T-helper 22 cell (primary cell): Measurements from ENCODE around the gene BID.

Experiments
- DNase-seq: peaks from one replicate; pipeline ENCODE4 v3.0.0-alpha.2; 2020; ENCODE audit warnings: low read depth

The BID gene

DNA sequence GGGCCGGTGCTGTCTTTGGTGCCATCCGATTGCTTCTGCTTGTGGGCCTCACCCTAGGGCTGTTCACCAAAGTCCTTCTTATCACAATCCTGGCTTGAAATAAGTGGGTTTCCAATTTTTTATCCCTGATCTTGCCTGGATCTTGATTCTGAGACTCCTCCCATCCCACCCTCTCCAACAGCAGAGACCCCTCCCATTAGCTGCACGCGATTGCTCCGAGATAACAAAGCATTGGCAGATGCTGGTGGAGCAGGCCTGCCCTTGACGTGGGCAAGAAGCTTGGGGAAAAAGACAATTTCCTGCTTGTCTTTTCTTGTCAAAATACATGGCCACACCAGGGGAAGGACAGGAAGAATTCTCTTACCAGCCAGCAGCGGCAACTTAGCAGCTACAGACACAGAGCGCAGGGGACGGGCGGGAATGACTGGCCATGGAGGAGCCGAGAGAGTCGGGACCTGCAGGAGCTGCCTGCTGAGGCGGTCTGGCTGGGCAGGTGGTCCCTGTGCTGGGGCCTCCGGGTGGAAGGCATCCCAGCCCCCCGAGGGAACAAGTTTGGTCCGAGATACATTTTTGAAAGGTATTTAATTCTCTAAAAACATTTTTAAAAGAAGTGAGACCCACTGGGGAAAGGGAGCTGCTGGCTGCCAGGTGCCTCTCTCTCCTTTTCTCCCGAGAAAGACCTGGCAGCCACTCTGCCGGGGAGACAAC, 9.7 kb upstream of the BID start:
- DNase-seq, result no peak

DNA sequence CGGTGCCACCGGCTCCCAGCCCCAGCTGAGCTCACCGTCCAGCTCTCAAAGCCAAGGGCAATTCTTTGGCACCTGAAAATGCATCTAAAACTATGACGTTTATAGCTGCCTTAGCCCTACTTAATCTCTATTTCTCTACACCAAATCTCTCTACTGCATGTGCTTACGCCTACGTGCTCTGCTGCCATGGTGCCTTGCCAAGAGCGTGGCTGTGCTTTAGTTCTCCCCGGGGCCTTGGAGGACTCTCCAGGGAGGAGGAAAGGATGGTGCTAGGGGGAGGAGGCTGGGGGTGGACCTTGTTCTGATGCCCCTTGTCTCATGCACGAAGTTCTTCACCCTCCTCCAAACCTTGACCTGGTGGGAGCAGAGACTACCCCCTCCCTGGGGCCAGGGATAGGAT, 9.0 kb upstream of the BID start:
- DNase-seq, result no peak

DNA sequence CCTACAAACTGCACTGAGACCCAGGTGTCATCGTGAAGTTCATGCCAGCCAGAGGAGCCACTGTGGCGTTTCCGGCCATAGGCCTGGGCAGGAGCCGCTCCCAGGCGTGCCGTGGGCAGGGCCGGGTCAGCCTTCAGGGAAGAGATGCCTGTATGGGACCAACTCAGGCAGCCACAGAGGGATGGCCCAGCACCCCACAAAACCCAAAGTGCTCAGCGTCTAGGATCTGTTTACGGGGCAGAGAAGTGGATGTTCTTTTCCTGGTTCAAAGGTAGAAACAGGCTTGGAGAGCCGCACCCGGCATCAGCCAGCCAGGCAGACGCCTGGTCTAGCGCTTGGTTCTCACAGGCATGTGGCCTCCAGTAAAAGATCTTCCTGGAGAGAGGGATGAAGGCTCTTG, 8.4 kb upstream of the BID start:
- no peak for DNase-seq

DNA sequence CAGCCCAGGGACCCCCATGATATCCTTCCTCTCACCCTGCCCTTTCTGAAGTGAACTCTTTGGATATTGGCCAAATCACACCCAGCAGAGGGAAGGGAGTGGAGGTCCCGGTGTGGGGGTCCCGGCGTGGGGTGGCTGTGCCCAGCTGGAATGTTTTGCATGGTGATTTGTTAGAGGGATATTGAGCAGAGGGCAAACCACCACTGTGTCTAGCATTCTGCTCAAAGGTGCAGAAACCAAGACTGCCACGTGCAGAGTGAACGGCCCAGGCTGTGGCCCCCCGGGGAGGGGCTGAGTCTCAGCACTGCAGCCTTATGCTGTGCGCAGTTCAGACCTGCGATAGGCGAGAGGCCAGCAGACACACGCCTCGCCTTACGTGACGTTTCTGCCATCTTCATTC, 7.9 kb upstream of the BID start:
- no peak for DNase-seq

DNA sequence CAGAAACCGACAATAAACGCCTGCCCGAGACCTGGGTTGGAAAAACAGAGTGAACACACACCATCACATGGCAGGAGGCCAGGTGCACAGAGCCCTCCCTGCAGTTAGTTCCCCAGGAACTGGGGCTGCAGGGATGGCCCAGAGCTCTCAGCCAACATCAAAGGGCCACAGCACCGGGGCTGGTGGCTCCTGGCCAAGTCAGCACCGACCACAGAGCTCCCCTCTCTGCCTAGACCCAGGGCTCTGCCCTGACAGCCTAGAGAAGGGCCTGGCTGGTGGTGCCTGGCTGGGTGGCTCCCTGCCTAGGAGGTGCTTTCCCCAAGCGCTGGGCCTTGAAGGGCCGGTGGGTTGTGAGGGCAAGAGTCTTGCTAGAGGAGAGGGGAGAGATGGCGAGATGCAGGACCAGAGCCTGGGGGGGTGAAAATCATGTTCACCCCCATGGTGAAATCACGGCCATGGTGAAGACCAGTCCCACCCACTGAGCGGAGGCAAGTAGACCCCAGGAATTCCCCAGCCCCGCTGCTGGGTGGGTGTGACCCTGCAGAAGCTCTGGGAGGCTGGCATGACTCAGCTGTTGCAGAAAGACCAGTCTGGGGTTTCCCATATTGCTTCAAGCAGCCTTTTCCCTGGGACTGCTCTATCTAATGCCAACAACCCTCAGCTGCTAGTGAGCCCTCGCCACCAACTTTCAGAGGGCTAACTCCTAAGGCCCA, 7.2 kb upstream of the BID start:
- DNase-seq, result peak; percentile 50

DNA sequence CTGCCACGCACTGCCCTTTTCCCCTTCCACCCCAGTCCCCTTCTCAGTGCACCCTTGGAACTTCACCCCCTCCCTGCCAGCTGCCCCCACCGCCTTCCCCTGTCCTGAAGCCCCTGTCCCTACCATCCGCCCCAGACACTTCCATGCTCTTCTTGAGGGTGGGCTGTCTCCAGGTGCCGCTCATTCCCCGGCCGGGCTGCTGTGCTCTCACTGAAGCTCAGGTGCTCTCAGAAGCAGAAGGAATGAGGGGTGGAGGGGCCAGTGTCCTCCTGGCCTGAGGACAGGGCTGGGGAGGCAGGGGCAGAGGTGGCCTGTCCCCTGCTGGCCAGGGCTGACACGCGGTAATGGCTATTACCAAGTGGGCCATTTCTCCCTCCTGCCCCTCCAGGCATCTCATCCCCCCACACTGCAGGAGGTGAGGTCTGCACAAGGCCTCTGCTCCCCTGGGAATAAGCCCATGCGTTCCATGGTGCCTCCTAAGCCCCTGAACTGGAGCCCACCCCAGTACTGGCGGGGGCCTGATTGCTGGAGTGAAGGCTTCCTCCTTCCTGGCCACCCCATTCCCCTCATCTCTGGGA, 6.6 kb upstream of the BID start:
- no peak for DNase-seq

DNA sequence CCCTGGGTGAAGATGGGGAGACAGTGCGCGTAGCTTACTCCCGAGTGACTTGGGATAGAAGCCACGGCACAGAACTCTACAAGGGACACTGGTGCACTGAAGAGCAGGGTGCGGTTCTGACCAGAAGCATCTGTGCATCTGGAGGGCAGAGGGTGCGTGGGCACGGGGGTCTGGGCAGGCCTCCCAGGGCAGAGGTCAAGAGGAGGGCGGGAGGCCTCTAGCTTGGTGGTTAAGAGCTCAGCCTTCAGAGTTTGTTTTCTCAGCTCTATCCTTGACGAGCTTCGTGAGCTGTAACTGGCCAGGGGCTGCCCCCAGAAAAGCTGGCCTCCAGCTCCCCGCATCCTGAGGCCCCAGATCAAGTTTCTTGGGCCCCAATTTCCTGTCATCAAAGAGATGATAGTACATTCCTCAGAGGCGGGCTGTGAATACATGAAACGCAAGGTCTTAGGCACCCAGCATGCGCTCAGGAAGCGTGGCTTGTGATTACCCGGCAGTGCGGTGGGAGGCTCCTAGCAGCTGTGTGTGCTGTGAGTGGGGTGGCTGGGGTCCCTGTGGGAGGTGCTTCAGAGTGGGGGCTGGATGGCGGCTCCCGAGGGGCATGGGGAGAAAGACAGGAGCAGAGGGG, 6.0 kb upstream of the BID start:
- no peak for DNase-seq

DNA sequence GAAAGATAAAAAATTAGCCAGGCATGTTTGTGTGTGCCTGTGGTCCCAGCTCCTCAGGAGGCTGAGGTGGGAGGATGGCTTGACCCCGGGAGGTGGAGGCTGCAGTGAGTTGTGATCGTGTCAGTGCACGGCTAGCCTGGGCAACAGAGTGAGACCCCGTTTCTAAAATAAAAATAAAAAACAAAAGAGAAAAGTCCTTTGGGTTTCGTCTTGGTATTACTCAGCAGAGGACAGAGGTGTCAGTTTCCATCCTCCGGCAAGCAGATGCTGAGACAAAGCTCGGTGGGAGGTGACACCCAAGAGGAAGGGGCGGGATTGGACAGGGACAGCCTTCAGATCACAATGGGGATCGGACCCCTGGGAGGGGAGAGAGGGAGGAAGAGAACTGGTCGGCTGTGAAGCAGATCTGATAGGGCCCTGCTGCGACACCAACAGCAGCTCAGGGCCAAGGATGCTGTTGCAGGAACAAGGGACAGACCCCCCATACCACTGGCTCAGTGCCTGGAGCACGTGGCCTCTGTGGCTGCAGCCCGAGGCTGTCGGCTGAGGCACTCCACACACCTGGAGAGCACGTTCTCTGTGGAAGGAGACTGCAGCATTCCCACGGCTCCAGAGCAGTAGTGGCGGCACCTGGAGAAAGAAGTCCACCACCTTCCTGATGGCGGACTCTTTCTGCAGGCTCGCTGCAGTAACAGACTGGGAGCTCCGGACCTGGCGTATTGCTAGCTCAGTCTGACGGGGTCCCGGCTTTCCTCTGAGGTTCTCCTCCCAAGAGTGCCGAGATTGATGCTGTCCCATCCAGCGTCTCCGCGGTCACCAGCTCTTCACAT, 5.2 kb upstream of the BID start:
- no peak for DNase-seq

DNA sequence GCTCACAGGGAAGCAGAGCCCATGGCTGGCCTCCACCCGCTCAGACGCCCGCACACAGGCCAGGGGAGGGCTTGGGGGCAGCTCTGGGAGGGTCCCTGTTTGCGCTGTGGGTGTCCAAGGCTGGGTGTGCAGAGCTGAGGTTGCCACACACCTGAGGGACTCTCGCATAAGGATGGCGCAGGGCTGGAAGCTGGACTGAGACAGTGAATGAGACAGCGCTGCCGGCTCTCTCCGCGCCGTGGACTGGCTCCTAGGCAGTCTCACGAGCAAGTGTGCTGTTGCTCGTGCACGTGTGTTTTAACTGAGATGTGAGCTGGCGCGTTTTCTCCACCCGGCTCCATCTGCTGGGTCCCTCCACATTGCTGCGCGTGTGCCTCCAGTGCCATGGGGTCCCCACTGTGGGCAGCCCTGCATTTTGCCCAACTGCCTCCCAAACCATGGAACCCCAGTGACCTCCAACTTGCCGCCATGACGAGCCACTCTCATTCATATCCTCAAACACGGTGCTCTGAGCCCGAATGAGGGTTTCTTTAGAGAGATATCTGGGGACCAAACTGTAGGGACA, 4.2 kb upstream of the BID start:
- no peak for DNase-seq

DNA sequence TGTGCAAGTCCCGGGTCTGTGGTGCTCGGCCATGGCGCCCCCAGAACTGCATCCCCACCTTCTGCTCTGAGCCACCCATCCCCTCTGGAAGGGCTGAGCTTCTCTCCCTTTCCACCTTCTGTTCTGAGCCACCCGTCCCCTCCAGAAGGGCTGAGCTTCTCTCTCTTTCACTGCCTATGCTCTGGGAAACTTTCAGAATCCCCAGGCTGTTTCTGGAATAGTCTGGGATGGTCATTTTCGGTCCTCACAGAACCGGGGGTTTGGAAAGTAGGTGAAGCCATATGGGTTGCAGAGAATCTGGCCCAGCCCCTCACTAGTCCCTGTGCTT, 3.4 kb upstream of the BID start:
- DNase-seq, result no peak

DNA sequence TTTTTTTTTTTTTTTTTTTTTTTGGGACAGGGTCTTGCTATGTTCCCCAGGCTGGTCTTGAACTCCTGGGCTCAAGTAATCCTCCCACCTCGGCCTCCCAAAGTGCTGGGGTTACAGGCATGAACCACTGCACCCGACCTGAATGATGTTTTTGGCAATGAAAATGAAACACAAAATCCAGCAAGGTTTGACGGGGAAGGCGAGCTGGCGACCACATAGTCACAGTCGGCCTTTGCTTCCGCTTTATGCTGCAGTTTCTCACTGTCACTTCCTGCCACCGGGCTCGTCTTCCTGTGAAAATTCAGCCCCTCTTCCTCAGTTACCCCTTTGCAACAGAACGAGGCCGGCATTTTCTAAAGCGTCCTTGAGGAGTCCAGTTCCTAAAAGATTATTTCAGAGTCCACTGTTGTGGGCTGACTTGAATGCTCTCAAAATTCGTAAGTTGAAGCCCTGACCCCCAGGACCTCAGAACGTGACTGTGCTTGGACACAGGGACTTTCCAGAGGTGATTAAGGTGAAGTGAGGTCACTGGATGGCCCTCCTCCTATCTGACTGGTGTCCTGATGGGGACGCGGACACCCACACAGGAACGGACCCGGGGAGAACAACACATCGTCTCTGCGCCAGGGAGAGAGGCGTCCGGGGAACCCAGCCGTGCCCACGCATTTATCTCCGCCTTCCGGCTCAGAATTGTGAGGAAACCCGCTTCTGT, 2.9 kb upstream of the BID start:
- DNase-seq, result peak; percentile 50

DNA sequence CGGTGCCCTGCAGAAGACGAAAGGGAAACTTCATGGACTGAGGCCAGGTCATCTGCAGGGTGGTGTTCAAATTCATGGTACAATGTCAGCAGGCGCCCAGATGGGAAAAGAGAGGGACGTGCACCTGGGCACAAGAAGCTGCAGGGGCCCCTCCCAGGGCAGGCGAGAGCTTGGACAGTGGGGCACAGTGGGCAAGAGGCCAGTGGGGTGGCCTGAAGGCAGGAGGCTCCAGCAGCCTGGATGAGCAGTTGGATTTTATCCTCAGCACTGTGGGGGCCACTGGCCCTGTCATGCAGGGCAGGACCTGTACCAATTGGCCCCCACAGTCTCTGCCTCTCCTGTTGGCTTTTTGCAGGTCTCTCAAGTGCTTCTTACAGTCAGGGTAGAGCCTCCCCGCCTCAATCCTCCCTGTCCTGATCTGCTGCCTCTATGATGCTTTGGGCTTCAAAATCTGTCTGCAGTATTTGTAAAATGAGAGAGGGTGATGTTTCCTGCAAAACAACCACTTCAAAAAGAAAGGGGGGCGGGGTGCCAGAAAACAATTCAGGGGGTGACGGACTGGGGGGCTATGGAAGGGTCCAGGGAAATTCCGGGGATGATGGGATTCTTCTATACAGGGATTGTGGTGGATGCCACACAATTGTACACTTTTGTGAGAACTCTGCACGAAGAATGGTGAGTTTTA, 1.7 kb upstream of the BID start:
- no peak for DNase-seq

DNA sequence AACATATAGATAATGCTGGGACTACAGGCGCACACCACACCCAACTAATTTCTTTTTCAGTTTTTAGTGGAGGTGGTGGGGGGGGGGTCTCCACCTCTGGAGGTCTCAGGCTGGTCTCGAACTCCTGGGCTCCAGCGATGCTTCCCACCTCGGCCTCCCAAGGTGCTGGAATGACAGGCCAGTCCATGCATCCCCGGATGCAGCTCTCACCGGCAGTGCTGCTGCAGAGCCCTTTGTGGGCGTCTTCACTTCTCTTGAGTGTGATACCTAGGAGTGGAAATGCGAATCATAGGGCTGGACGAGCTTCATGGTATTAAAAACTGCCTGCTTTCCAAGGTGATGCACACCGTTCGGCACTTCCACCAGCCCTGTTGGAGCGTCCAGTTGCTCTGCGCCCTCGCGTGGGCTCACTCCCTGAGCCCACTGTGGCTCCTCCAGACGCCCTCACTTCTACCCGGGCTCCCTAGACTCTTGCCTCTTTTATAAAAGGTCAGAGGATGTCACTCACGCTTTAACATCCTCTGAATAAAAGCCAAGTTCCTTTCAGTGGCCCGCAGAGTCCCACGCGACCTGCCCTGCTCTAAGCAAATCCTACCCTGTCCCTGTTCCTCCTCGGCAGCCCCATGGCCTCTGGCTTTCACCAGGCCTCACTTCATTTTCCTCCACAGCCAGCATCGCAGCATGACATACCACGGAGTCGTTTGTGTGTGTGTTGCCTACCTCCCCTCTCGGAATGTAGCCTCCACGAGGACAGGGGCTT, 837 bp upstream of the BID start:
- DNase-seq, result no peak

DNA sequence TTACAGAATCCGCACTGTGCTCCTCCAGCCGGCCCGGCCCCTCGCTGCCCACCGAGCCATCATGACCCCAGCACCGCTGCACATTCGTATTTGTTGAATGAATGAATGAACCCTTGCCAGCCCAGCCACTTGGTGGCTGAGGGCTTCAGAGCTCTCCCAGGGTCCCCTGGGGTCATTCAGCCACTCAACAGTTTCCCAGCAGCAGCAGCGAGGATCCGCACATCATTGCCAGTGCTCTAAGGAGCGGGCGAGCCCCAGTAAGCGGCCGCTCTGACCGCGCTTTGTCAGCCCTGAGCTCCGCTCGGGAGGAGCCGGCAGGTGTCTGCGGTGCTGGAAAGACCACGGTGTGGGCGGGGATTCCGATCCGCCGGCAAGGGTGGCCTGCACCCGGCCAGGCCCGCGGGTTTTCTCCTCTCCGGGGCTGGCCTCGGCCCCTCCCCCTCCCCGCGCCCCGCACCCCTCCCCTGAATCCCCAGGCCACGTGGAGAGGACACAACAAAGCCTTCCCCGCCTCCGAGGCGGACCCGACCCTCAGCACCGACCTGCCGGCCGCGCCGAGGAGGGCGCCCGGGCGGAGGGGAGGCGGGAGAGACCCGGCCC, 563 bp downstream of the BID start:
- DNase-seq, result peak; percentile 49

DNA sequence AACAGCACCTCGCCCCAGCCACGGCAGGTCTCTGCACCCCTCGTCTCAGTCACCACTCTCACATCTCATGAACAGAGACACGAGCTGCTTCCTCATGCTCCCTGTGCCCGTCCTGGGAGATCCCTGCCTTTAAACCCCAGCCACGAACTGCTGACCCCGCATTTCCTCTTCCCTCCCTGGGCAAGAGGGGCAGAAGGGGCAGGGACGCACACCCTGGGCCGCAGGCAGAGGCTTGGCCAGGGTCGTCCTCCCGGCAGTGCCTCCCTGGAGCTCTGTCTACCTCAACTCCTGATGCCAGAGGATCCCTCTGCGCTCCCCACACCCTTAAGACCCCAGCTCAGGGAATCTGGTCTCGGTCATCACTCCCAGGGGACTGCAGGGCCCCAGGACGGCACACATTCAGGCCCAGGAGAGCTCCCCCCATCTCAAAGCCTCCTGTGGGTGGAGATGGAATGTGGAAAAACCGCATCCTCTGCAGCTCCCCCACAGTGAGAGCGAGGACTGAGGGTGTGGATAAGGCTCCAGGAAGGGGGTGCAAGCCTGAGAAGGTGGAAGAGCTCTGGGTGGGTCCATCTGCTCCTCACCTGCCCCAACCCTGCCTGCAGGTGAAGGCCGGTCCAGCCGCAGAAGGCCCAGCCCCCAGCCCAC, 1.2 kb downstream of the BID start:
- no peak for DNase-seq

DNA sequence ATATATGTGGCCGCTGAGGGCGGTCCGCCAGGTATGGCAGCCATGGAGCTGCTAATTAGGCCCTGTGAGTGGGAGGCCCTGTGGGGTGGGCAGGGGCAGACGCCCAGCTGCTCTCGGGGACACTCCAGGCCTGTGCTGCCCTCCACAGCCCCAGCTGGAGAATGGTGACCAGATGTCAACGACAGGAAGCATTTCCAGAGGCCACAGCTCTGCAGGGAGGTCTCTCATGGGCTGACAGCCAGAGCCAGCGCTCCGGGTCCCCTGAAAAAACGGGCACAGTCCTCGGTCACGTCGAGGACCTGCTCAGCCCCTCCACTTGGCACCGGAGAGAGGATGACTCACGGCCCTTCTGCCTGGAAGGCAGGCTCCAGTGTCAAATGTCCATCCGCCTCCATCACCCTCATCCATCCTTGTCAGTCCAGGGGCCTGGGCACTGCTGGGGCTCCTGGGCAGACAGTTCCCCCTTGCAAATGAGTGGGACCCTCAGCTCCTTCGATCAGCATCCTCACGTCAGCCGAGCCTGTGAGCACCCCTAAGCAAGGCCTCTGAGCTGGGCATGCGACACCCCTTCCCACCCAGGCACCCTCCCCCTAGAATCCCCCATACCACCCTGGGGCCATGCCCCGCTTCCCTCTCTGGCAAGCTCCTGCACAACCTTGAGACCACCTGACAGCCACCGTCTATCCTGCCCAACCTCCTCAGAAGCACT, 1.9 kb downstream of the BID start:
- DNase-seq, result no peak

DNA sequence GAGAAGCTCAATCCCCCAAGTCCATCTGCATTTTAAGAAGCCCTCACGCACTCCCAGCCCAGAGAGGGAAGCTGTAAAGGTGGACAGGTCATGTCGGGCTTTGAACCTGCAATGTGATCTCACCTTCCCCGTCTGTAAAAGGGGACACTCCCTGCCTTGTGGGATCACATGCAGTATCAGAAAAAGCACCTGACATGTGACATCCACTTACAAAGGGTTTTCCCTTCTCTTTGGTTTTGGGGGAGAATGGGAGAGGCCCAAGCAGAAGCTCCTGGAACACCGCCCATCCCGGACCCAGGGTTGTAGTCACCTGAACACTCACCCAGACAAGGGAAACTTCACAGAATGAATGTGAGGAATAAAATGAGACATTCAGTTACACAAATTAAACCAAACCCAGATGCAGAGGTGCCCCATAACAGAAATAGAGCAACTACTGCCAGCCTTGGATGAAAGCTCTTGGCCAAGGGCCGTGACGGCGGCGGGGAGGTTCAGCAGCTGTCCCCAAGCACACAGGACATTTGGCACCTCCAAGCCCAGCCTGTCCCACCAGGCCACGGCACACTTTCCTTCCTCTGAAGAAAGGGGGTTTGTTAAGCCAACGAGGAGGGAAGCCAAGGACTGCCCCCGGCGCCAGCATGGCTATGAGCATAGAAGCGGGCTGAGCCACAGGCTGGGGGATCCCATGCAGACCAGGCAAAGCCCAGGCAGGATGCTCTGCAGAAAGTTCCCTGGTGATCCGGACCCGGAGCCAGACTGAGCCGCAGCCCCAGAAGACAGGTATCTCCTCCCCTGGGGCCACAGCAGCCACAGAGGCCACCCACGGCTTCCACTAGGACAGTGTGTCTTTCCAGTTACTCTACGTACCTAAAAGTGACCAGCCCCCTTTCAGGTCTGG, 3.8 kb downstream of the BID start:
- no peak for DNase-seq

DNA sequence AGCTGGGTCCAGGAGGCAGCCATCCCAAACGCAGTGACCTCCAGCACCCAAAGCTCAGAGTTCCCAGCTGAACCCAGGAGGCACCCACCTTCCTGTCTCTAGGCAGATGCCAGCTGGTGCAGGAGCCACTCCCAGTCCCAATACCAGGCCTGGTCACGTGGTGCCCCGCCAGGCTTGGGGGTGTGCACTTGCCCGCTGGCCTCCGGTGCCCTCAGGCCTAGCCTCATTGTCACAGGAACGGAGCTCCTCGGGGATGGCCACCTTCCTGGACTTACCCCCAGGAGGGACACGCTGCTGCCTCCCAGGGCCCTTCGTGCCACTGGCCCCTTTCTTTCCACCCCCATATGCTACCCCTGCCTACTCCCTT, 4.6 kb downstream of the BID start:
- DNase-seq, result no peak
